Ectodermal cell (in vitro differentiated cells): Measurements from ENCODE around the gene TEF.
A peak's percentile ranks its signal among the peaks of the same experiment; 100 is the strongest.

ENCODE experiments used
- H3K27ac ChIP-seq: 2 replicates; pipeline ENCODE4 v1.7.0; 2013; ENCODE audit warnings: mild to moderate bottlenecking, low read depth, low read length; ENCODE audit not compliant: insufficient read depth, poor library complexity, severe bottlenecking
- H3K27me3 ChIP-seq: 2 replicates; pipeline ENCODE4 v1.7.0; 2013; ENCODE audit warnings: mild to moderate bottlenecking, low read length; ENCODE audit not compliant: insufficient read depth, control insufficient read depth, poor library complexity, severe bottlenecking
- H3K36me3 ChIP-seq: one replicate; pipeline ENCODE4 v1.7.0; 2013; ENCODE audit warnings: low read length; ENCODE audit not compliant: control insufficient read depth, insufficient read depth
- H3K4me1 ChIP-seq: one replicate; pipeline ENCODE4 v1.7.0; 2013; ENCODE audit warnings: low read length; ENCODE audit not compliant: control insufficient read depth, insufficient read depth
- H3K4me3 ChIP-seq: 2 replicates; pipeline ENCODE4 v1.7.0; 2013; ENCODE audit warnings: low read depth, low read length, control low read depth; ENCODE audit not compliant: insufficient read depth
- H3K9me3 ChIP-seq: 2 replicates; pipeline ENCODE4 v1.7.0; 2013; ENCODE audit warnings: mild to moderate bottlenecking, low read length, moderate library complexity; ENCODE audit not compliant: control insufficient read depth
- WGBS, 2 experiments: methylation state at CpG; one replicate each; pipeline ENCODE4 v1.1.7; 2013; ENCODE audit warnings: missing lambda C conversion rate in 2 of 2; 5-methylcytosine and 5-hydroxymethylcytosine counted together

TEF gene

DNA sequence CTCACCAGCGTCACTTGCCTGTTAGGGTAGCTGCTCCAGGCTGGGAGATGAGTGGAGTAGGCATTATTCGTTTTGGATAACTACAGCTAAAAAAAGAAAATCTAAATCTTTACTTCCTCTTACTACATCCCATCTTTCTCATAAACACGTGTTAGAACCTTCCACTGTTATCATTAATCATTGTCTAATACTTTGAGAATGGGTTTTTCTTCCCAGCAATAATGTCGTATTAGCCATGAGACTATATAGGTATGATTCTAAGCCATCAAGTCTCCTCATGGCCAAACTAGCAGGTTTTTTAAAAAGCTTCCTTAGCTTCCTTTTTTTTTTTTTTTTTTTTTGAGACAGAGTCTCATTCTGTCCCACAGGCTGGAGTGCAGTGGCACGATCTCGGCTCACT lies 3.9 kb upstream of the TEF start:
- 87 to 92% methylated on average over 5 to 6 of the region's 6 CpGs for WGBS, 2 experiments
- H3K27ac ChIP-seq, result no peak overlapping the region
- H3K27me3 ChIP-seq, result no peaks in the 10 kb centered on the region
- no peaks in the 10 kb centered on the region for H3K36me3 ChIP-seq
- no peaks in the 10 kb centered on the region for H3K9me3 ChIP-seq
- no peak overlapping the region for H3K4me3 ChIP-seq
- H3K4me1 ChIP-seq, result peaks cover 1% of the 10 kb centered on the region

DNA sequence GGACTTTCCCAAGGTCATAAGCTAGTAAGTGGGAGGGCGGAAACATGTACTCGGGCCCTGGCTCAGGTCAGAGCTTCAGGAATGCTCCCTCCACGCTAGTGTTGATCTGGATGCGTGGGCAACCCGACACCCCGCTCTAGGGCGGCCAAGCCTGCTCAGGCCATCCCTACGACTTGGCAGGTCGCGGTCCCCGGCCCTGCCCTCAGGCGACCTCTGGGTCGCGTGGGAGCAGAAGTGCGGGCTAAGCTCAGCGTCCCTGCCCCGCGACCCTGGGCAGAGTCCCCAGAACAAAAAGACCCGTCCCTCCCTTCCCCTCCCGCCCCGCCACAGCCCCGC lies 781 bp upstream of the TEF start:
- Histone ChIP-seq H3K4me3 (peak overlapping the region; percentile 36), H3K9me3 (no peaks in the 10 kb centered on the region), H3K27ac (peak overlapping the region; percentile 100), H3K4me1 (peaks cover 11% of the 10 kb centered on the region), H3K36me3 (no peaks in the 10 kb centered on the region), H3K27me3 (no peaks in the 10 kb centered on the region)
- 3 to 4% methylated on average over 22 of the region's 22 CpGs for WGBS, 2 experiments

DNA sequence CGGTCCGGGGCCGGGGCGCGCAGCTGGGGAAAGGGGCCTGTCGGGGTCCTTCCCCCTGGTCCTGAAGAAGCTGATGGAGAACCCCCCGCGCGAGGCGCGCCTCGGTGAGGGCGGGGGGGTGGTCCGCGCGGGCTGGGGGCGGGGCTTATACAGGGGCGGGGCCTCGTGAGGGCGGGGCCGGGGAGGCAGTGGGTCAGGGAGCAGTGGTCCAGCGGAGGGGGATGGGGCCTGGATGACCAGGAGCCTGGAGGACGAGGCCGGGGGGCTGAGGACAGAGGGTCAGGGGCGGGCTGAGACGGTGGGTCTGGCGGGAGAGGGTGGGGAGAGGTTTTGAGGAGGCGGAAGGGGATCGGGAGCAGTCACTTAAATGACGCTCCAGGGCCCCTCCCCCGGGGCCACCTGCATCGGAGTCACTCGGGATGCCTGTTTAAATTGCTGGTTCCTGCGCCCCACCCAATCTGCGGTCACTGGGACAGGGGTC lies 396 bp downstream of the TEF start:
- Histone ChIP-seq H3K9me3 (no peaks in the 10 kb centered on the region), H3K27me3 (no peaks in the 10 kb centered on the region), H3K4me3 (peak overlapping the region; percentile 74), H3K36me3 (peaks cover under 1% of the 10 kb centered on the region), H3K4me1 (peaks cover 11% of the 10 kb centered on the region), H3K27ac (peak overlapping the region; percentile 100)
- WGBS, 2 experiments, result 1% methylated on average over 35 of the region's 35 CpGs

DNA sequence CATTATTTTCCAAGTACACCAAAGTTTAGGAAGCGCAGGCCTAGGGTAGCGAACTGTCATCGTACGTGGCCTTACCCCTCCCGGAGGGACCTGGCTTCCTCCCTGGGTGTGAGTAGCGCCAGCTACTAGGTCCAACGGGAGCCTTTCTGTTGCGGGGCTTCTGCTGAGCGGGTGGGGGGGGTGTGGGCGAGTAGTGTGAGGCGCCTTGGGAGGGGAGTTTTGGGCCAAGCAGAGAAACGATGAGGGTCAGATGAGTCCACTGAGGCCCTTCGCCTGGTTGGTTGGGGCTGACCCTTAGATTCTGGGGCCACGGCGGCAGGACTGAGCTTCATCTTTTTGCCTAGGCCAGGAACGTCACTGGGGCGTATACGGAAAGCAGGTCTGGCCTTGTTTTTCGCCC lies 868 bp downstream of the TEF start:
- H3K27me3 ChIP-seq, result no peaks in the 10 kb centered on the region
- 40 to 44% methylated on average over 19 of the region's 19 CpGs for whole genome bisulfite sequencing, 2 experiments
- H3K4me3 ChIP-seq, result peak overlapping the region; percentile 74
- H3K36me3 ChIP-seq, result peaks cover 5% of the 10 kb centered on the region
- H3K27ac ChIP-seq, result no peak overlapping the region
- peaks cover 11% of the 10 kb centered on the region for H3K4me1 ChIP-seq
- H3K9me3 ChIP-seq, result no peaks in the 10 kb centered on the region

DNA sequence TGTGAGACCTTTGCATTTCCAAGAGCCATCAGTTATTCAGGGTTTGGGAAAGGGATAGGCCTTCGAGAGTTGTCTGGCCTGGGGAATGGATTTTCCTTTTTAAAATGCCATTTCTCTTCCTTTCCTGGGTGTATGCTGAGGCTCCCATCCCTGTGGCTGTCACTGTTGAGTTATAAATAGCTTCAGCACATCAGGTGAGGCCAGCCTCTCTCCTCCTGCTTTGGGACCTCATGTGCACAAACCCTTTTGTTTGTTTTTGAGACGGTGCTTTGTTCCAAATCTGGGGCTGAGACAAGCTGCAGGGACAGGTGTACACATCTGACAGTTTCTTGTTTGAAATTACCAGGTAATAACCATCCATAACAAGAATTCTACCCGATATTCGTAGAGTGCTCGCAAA lies 1.3 kb downstream of the TEF start:
- peaks cover 9% of the 10 kb centered on the region for H3K36me3 ChIP-seq
- H3K9me3 ChIP-seq, result no peaks in the 10 kb centered on the region
- no peaks in the 10 kb centered on the region for H3K27me3 ChIP-seq
- H3K4me1 ChIP-seq, result peaks cover 11% of the 10 kb centered on the region
- WGBS, 2 experiments, result 88 to 98% methylated on average over 5 of the region's 5 CpGs
- no peak overlapping the region for H3K27ac ChIP-seq
- H3K4me3 ChIP-seq, result peak overlapping the region; percentile 74

DNA sequence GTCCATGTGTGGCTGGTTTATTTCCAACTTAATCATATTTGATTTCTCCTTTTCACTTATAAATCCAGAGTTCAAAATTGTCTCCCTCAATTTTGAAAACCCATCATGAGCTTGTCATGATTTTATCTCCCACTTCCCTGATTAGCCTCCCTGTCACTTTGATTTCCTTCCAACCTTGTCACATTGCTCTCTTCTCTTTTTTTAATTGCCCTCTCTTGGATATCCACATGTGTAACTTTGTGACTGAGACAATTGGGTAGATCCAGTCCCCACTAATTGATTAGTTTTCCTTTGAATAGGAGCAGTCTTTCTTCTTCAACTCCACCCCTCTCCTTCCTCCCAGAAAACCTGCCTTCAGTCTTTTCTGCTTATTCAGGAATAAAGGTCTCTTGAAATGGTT lies 2.4 kb downstream of the TEF start:
- H3K27ac ChIP-seq, result no peak overlapping the region
- no peak overlapping the region for H3K4me3 ChIP-seq
- H3K4me1 ChIP-seq, result peaks cover 11% of the 10 kb centered on the region
- H3K9me3 ChIP-seq, result no peaks in the 10 kb centered on the region
- peaks cover 14% of the 10 kb centered on the region for H3K36me3 ChIP-seq
- H3K27me3 ChIP-seq, result no peaks in the 10 kb centered on the region

DNA sequence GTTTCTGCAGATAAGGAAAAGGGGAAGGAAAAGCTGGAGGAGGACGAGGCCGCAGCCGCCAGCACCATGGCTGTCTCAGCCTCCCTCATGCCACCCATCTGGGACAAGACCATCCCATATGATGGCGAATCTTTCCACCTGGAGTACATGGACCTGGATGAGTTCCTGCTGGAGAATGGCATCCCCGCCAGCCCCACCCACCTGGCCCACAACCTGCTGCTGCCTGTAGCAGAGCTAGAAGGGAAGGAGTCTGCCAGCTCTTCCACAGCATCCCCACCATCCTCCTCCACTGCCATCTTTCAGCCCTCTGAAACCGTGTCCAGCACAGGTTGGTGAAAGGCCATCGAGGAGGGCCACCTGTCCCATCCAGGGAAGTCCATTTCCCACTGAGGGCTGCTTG lies 5.6 kb downstream of the TEF start:
- H3K4me1 ChIP-seq, result peaks cover 11% of the 10 kb centered on the region
- H3K27ac ChIP-seq, result no peak overlapping the region
- no peaks in the 10 kb centered on the region for H3K9me3 ChIP-seq
- H3K4me3 ChIP-seq, result no peak overlapping the region
- WGBS, 2 experiments, result 94 to 95% methylated on average over 7 of the region's 7 CpGs
- peaks cover 20% of the 10 kb centered on the region for H3K36me3 ChIP-seq
- H3K27me3 ChIP-seq, result no peaks in the 10 kb centered on the region

DNA sequence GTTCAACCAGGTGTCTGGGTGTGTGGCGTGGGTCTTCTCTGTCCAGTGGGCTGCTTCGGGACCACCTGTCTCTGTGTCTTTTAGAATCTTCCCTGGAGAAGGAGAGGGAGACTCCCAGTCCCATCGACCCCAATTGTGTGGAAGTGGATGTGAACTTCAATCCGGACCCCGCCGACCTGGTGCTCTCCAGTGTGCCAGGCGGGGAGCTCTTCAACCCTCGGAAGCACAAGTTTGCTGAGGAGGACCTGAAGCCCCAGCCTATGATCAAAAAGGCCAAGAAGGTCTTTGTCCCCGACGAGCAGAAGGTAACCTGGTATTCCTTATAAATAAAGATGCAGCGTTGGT lies 12.2 kb downstream of the TEF start:
- Histone ChIP-seq H3K9me3 (no peaks in the 10 kb centered on the region), H3K27me3 (no peaks in the 10 kb centered on the region), H3K4me1 (no peaks in the 10 kb centered on the region), H3K36me3 (peaks cover 40% of the 10 kb centered on the region), H3K27ac (no peak overlapping the region), H3K4me3 (no peak overlapping the region)
- 91% methylated on average over 11 of the region's 11 CpGs for WGBS, 2 experiments

DNA sequence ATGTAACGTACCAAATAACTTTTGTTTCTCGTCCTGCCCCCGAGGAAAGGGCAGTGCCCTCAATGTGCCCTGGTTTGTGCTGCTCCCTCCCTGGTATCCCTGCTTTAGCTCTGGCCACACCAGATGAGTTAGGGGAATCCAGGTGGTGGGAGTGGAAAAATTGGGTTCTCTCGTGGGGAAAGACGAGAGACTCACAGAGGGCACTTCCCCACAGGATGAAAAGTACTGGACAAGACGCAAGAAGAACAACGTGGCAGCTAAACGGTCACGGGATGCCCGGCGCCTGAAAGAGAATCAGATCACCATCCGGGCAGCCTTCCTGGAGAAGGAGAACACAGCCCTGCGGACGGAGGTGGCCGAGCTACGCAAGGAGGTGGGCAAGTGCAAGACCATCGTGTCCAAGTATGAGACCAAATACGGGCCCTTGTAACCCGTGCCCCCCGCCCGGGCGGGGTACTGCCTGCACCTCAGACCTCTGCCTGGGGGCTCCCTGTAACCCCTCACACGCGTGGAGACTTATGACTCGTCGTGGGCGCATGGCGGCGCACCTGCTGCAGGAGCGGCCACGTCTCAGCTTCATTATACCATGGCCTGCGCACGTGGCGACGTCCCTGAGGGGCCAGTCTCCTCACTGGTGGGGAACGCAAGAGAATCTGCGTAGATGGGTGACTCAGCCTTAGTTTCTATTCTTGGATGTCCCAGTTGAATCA lies 13.9 kb downstream of the TEF start:
- H3K36me3 ChIP-seq, result peaks cover 40% of the 10 kb centered on the region
- WGBS, 2 experiments, result 96% methylated on average over 37 of the region's 37 CpGs

DNA sequence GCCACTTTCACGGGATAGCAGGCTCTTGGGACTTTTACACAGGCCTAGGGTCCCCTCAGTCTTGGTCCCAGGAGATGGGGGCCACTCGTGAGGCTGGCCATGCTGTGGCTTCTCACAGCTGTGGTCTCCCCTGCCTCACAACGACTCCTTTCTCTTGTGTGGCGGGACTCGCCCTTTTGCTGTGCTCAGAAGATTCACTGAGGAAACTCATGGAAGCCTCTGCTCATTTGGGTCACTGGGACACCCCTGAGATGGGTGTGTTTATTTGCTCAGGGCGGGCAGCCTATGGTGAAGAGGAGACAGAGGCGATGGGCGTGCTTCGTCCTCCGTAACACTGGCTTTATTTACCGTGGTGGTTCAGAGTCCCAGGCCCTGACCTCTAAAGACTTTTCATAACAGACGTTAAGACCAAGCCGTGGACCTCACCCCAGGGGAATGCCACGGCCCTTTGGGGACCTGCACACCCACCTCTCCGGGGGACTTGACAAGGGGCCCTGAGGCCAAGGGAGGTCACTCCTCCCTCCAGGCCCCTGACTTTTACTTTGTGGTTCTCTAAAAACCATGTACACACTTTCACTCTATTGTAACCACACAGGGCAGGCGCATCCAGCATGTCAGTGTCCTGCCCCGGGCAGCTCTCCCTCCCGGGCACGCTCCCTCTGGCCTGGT lies 15.5 kb downstream of the TEF start:
- no peak overlapping the region for H3K4me3 ChIP-seq
- H3K27me3 ChIP-seq, result no peaks in the 10 kb centered on the region
- no peak overlapping the region for H3K27ac ChIP-seq
- peaks cover 4% of the 10 kb centered on the region for H3K4me1 ChIP-seq
- H3K9me3 ChIP-seq, result no peaks in the 10 kb centered on the region
- peaks cover 34% of the 10 kb centered on the region for H3K36me3 ChIP-seq
- 93 to 94% methylated on average over 19 of the region's 19 CpGs for WGBS, 2 experiments

More for the DNA sequence above, 13.9 kb downstream of the TEF start:
- H3K9me3 ChIP-seq, result no peaks in the 10 kb centered on the region
- H3K27ac ChIP-seq, result no peak overlapping the region
- no peaks in the 10 kb centered on the region for H3K4me1 ChIP-seq
- H3K4me3 ChIP-seq, result no peak overlapping the region
- no peaks in the 10 kb centered on the region for H3K27me3 ChIP-seq
